Upper lobe of left lung (tissue), 4 donors: ENCODE data around the gene ITSN1.

Experiments used
- EP300 ChIP-seq, 4 donors: sonication (generic); formaldehyde crosslinking; IDR thresholded peaks; one replicate each; pipeline ENCODE4 v1.5.1; 2017; ENCODE audit warnings: antibody characterized with exemption in 4 of 4, control low read depth in 2 of 4
- POLR2A ChIP-seq, 4 donors: fragments of 450-650 bp; IDR thresholded peaks; one replicate each; pipeline ENCODE4 v1.5.1; 2016 to 2017; ENCODE audit warnings: antibody characterized with exemption in 4 of 4, mild to moderate bottlenecking in 2 of 4
- POLR2AphosphoS5 ChIP-seq, 2 donors: sonication (generic); formaldehyde crosslinking; IDR thresholded peaks; one replicate each; pipeline ENCODE4 v1.5.1; 2017; ENCODE audit warnings: antibody characterized with exemption in 2 of 2
- TF ChIP-seq, protein P1 (sequence below), 6 experiments: fragments of 450-650 bp in 4 of 6; fragments of 200-600 bp in 2 of 6; sonication (generic) in 2 of 6; IDR thresholded peaks; one replicate each; pipeline ENCODE4 v1.5.1; 2016 to 2019; ENCODE audit warnings: antibody characterized with exemption in 6 of 6

DNA sequence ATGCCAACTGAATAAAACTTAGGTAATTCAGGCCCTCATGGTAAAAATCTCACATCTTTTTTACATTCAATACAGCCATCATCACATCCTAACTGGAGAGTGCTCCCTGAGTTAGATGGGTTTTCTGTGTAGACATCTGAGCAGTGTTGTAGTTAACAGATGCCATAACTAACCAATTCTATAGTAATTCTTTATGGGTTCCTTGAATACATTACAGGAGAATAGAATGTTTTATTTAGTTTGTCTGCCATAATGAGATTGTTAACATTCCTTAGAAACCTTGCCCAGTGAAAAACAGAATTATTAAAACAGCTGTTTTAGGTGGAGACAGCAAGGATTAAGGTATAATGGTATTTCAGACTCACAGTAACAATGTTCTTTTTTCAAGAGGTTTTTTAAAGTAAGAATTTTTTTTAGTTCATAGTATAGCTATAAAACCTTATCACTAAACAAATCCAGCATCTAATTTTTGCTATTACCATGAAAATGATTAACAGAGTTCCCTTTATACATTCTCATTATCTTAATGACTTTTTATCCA is 178.0 kb downstream of the ITSN1 start:
- TF ChIP-seq POLR2A (IDR thresholded peaks at IDR 0.05) (no peak), EP300 (IDR thresholded peaks at IDR 0.05) (no peak), POLR2AphosphoS5 (IDR thresholded peaks at IDR 0.05) (no peak)
- TF ChIP-seq, protein P1, sequence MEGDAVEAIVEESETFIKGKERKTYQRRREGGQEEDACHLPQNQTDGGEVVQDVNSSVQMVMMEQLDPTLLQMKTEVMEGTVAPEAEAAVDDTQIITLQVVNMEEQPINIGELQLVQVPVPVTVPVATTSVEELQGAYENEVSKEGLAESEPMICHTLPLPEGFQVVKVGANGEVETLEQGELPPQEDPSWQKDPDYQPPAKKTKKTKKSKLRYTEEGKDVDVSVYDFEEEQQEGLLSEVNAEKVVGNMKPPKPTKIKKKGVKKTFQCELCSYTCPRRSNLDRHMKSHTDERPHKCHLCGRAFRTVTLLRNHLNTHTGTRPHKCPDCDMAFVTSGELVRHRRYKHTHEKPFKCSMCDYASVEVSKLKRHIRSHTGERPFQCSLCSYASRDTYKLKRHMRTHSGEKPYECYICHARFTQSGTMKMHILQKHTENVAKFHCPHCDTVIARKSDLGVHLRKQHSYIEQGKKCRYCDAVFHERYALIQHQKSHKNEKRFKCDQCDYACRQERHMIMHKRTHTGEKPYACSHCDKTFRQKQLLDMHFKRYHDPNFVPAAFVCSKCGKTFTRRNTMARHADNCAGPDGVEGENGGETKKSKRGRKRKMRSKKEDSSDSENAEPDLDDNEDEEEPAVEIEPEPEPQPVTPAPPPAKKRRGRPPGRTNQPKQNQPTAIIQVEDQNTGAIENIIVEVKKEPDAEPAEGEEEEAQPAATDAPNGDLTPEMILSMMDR (IDR thresholded peaks at IDR 0.05), result no peak
